ENCODE measurements around the gene TDP2. TPM values are rescaled to one million over a fixed set of nuclear protein-coding genes. Genes with fewer than 3 reads are reported as not detected.
"Not testable (repeated sequence)": the region's sequence is repeated elsewhere in the genome, so short reads cannot be mapped to it uniquely, and the experiment has no call there.

Gene TDP2
- total and polyA plus RNA-seq, 2 donors (not counting 1 experiment from before 2014, with no cell fraction given), result 32.5 to 37.5 TPM

DNA sequence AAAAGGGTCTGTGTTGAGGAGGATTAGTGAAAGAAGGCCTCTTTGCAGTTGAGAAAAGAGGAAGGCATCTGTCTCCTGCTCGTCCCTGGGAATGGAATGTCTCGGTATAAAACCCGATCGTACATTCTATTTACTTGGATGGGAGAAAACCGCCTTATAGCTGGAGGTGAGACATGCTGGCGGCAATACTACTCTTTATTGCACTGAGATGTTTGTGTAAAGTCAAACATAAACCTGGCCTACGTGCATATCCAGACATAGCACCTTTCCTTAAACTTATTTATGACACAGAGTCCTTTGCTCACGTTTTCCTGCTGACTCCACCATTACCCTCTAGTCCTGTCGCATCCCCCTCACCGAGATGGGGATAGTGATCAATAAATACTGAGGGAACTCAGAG, 4.5 kb downstream of the TDP2 start:
- DNase-seq (ENCODE audit: low read depth in 2 of 2), result no peak
- H4K20me1 ChIP-seq (ENCODE audit: control insufficient read depth, extremely low read depth, insufficient read depth, low read length), result no peaks in the 10 kb centered on the region
- H3K27me3 ChIP-seq (ENCODE audit: control insufficient read depth, insufficient read depth, low read length), result no peaks in the 10 kb centered on the region
- H3K4me1 ChIP-seq (ENCODE audit: control insufficient read depth, extremely low read depth, insufficient read depth, low read length), result peaks cover 6% of the 10 kb centered on the region
- peaks cover 17% of the 10 kb centered on the region for H3K79me2 ChIP-seq (ENCODE audit: control insufficient read depth, insufficient read depth, low read length)
- no peak for TF ChIP-seq EZH2 (IDR thresholded peaks at IDR 0.05; ENCODE audit: low read length, missing control alignments)
- TF ChIP-seq, protein P1, sequence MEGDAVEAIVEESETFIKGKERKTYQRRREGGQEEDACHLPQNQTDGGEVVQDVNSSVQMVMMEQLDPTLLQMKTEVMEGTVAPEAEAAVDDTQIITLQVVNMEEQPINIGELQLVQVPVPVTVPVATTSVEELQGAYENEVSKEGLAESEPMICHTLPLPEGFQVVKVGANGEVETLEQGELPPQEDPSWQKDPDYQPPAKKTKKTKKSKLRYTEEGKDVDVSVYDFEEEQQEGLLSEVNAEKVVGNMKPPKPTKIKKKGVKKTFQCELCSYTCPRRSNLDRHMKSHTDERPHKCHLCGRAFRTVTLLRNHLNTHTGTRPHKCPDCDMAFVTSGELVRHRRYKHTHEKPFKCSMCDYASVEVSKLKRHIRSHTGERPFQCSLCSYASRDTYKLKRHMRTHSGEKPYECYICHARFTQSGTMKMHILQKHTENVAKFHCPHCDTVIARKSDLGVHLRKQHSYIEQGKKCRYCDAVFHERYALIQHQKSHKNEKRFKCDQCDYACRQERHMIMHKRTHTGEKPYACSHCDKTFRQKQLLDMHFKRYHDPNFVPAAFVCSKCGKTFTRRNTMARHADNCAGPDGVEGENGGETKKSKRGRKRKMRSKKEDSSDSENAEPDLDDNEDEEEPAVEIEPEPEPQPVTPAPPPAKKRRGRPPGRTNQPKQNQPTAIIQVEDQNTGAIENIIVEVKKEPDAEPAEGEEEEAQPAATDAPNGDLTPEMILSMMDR (conservative IDR thresholded peaks at IDR 0.05 in 1 of 2, IDR thresholded peaks at IDR 0.05 in 1 of 2; ENCODE audit: low read depth in 1 of 2, low read length in 2 of 2), result no peak
- H3K4me3 ChIP-seq (replicated peaks in 1 of 4; ENCODE audit: control extremely low read depth in 1 of 4, insufficient read depth in 1 of 4, low read depth in 3 of 4, low read length in 4 of 4), result no peak overlapping the region
- H3K9me3 ChIP-seq (ENCODE audit: control insufficient read depth, insufficient read depth, low read depth, low read length), result no peaks in the 10 kb centered on the region
- H3K27ac ChIP-seq (ENCODE audit: insufficient read depth, low read length), result no peak overlapping the region
- no peak overlapping the region for H2AFZ ChIP-seq (ENCODE audit: low read length)
- no peak overlapping the region for H3K9ac ChIP-seq (ENCODE audit: insufficient read depth, low read length)
- H3K36me3 ChIP-seq (ENCODE audit: control insufficient read depth, insufficient read depth, low read length), result no peaks in the 10 kb centered on the region
- H3K4me2 ChIP-seq (ENCODE audit: extremely low read depth, insufficient read depth, low read length), result no peak overlapping the region

DNA sequence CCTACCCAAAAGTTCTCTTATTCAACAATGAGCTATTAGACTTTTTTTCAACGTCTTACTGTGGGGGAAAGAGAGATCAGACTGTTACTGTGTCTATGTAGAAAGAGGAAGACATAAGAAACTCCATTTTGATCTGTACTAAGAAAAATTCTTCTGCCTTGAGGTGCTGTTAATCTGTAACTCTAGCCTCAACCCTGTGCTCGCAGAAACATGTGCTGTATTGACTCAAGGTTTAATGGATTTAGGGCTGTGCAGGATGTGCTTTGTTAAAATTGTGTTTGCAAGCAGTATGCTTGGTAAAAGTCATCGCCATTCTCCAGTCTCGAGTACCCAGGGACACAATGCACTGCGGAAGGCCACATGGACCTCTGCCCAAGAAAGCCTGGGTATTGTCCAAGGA, 4.9 kb downstream of the TDP2 start:
- not testable (repeated sequence) for H3K9me3 ChIP-seq (ENCODE audit: control insufficient read depth, insufficient read depth, low read depth, low read length); H4K20me1 ChIP-seq (ENCODE audit: control insufficient read depth, extremely low read depth, insufficient read depth, low read length); H3K4me3 ChIP-seq (replicated peaks in 1 of 4; ENCODE audit: control extremely low read depth in 1 of 4, insufficient read depth in 1 of 4, low read depth in 3 of 4, low read length in 4 of 4); H2AFZ ChIP-seq (ENCODE audit: low read length); H3K36me3 ChIP-seq (ENCODE audit: control insufficient read depth, insufficient read depth, low read length); H3K27ac ChIP-seq (ENCODE audit: insufficient read depth, low read length); H3K27me3 ChIP-seq (ENCODE audit: control insufficient read depth, insufficient read depth, low read length); H3K4me1 ChIP-seq (ENCODE audit: control insufficient read depth, extremely low read depth, insufficient read depth, low read length); DNase-seq (ENCODE audit: low read depth in 2 of 2); H3K4me2 ChIP-seq (ENCODE audit: extremely low read depth, insufficient read depth, low read length); H3K9ac ChIP-seq (ENCODE audit: insufficient read depth, low read length)
- H3K79me2 ChIP-seq (ENCODE audit: control insufficient read depth, insufficient read depth, low read length), result peaks cover 17% of the 10 kb centered on the region

DNA sequence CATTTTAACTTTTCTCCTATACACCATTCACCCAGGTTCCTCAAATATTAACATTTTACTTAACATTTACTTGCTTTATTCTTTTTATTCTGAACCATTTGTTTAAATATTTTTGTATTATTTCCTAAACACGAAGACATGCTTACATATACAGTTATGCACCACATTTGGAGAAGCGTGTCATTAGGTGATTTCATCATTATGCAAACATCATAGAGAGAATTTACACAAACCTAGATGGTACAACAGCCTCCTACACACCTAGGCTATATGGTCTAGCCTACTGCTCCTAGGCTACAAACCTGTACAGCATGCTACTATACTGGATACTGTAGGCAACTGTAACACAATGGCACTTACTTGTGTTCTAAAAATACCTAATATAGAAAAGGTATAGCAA, 6.6 kb downstream of the TDP2 start:
- no peak overlapping the region for H3K9ac ChIP-seq (ENCODE audit: insufficient read depth, low read length)
- H3K4me1 ChIP-seq (ENCODE audit: control insufficient read depth, extremely low read depth, insufficient read depth, low read length), result peaks cover 3% of the 10 kb centered on the region
- TF ChIP-seq, protein P1 (conservative IDR thresholded peaks at IDR 0.05 in 1 of 2, IDR thresholded peaks at IDR 0.05 in 1 of 2; ENCODE audit: low read depth in 1 of 2, low read length in 2 of 2), result no peak
- no peak for TF ChIP-seq EZH2 (IDR thresholded peaks at IDR 0.05; ENCODE audit: low read length, missing control alignments)
- no peaks in the 10 kb centered on the region for H4K20me1 ChIP-seq (ENCODE audit: control insufficient read depth, extremely low read depth, insufficient read depth, low read length)
- H2AFZ ChIP-seq (ENCODE audit: low read length), result no peak overlapping the region
- no peaks in the 10 kb centered on the region for H3K9me3 ChIP-seq (ENCODE audit: control insufficient read depth, insufficient read depth, low read depth, low read length)
- no peak overlapping the region for H3K4me3 ChIP-seq (replicated peaks in 1 of 4; ENCODE audit: control extremely low read depth in 1 of 4, insufficient read depth in 1 of 4, low read depth in 3 of 4, low read length in 4 of 4)
- no peaks in the 10 kb centered on the region for H3K27me3 ChIP-seq (ENCODE audit: control insufficient read depth, insufficient read depth, low read length)
- H3K27ac ChIP-seq (ENCODE audit: insufficient read depth, low read length), result no peak overlapping the region
- no peak for DNase-seq (ENCODE audit: low read depth in 2 of 2)
- H3K36me3 ChIP-seq (ENCODE audit: control insufficient read depth, insufficient read depth, low read length), result peaks cover 2% of the 10 kb centered on the region
- H3K4me2 ChIP-seq (ENCODE audit: extremely low read depth, insufficient read depth, low read length), result no peak overlapping the region
- peaks cover 3% of the 10 kb centered on the region for H3K79me2 ChIP-seq (ENCODE audit: control insufficient read depth, insufficient read depth, low read length)

All from fibroblast of lung (primary cell).